Body of pancreas (tissue), 4 donors: Measurements from ENCODE around the gene ADGRG3. TPM values are rescaled to one million over a fixed set of nuclear protein-coding genes. Genes with fewer than 3 reads are reported as not detected.
"Not testable (repeated sequence)": the region's sequence is repeated elsewhere in the genome, so short reads cannot be mapped to it uniquely, and the experiment has no call there.

Source experiments
- ATAC-seq: fragments of 150-250 bp; one replicate; pipeline ENCODE4 v1.9.1; 2016
- DNase-seq, 4 donors: peaks; one replicate each; pipeline ENCODE4 v3.0.0-alpha.2; 2019
- H3K27ac ChIP-seq, 4 donors: fragments of 200-600 bp; sonication (generic); 1 replicate in 3 of 4; 2 replicates in 1 of 4; pipeline versions ENCODE4 v1.5.1 to v1.6.1; 2016 to 2019; ENCODE audit warnings: mild to moderate bottlenecking in 1 of 4, mixed read lengths in 1 of 4, moderate library complexity in 1 of 4
- H3K27me3 ChIP-seq, 2 donors: fragments of 200-600 bp; sonication (generic); one replicate each; pipeline ENCODE4 v1.6.0; 2016; ENCODE audit warnings: mild to moderate bottlenecking in 1 of 2
- H3K36me3 ChIP-seq, 2 donors: fragments of 200-600 bp; sonication (generic); replicated peaks in 1 of 2; 2 replicates each; pipeline ENCODE4 v1.5.1; 2016; ENCODE audit warnings: low read depth in 2 of 2; ENCODE audit not compliant: insufficient read depth in 1 of 2
- H3K4me1 ChIP-seq: fragments of 200-600 bp; sonication (generic); one replicate; pipeline ENCODE4 v1.6.0; 2016
- H3K4me3 ChIP-seq, 2 donors: fragments of 200-600 bp; sonication (generic); 1 replicate in 1 of 2; 2 replicates in 1 of 2; pipeline ENCODE4 v1.5.1; 2016 to 2019
- H3K9me3 ChIP-seq, 3 donors: fragments of 200-600 bp; sonication (generic); 1 replicate in 2 of 3; 2 replicates in 1 of 3; pipeline ENCODE4 v1.5.1; 2016
- CTCF ChIP-seq, 7 experiments: fragments of 450-650 bp in 4 of 7; fragments of 200-600 bp in 3 of 7; sonication (generic) in 3 of 7; IDR thresholded peaks; one replicate each; pipeline ENCODE4 v1.5.1; 2016 to 2019; ENCODE audit warnings: antibody characterized with exemption in 7 of 7
- POLR2A ChIP-seq, 3 donors: fragments of 450-650 bp; IDR thresholded peaks; one replicate each; pipeline ENCODE4 v1.6.1; 2016; ENCODE audit warnings: antibody characterized with exemption in 3 of 3, mild to moderate bottlenecking in 2 of 3
- WGBS, 2 donors: methylation state at CpG; one replicate each; pipeline ENCODE4 v1.1.5; 2017; 5-methylcytosine and 5-hydroxymethylcytosine counted together
- intact Hi-C: fragments of 100-400 bp; cut with DNase I; formaldehyde crosslinking; loops from one replicate; pipeline ENCODE4 v1.15.1; 2023
- total RNA-seq, 2 donors: library from RNA; depleted of rRNA; stranded (reverse); fragments of >200 nt; gene quantifications; one replicate each; pipeline ENCODE4 v1.1.0, GENCODE V29; 2016

ADGRG3 gene
- total RNA-seq, 2 donors from 2014 or later, result 2.0 to 6.0 TPM

- no peak overlapping the region for H3K27ac ChIP-seq
- no peak for DNase-seq
These were observed 43.2 kb downstream of the ADGRG3 start for GRCh38 chr16:57711346-57711745.

GRCh38 chr16:57711993-57712392, 43.9 kb downstream of the ADGRG3 start:
- TF ChIP-seq POLR2A (IDR thresholded peaks at IDR 0.05) (no peak), CTCF (IDR thresholded peaks at IDR 0.05) (no peak)
- no peak for DNase-seq
- no peaks in the 10 kb centered on the region for H3K9me3 ChIP-seq
- H3K36me3 ChIP-seq, result no peaks in the 10 kb centered on the region
- no peaks in the 10 kb centered on the region for H3K27me3 ChIP-seq
- no peak overlapping the region for H3K4me3 ChIP-seq
- intact Hi-C loops, result no loop called here
- no peak overlapping the region for H3K27ac ChIP-seq
- no peak for ATAC-seq
- H3K4me1 ChIP-seq, result no peaks in the 10 kb centered on the region
- WGBS, 2 donors, result 93 to 97% methylated on average over 3 of the region's 3 CpGs

More at GRCh38 chr16:57711346-57711745, 43.2 kb downstream of the ADGRG3 start:
- TF ChIP-seq POLR2A (IDR thresholded peaks at IDR 0.05) (no peak), CTCF (IDR thresholded peaks at IDR 0.05) (no peak)
- WGBS, 2 donors, result 91 to 94% methylated on average over 5 of the region's 5 CpGs
- Histone ChIP-seq H3K4me1 (no peaks in the 10 kb centered on the region), H3K9me3 (no peaks in the 10 kb centered on the region), H3K4me3 (no peak overlapping the region), H3K27me3 (no peaks in the 10 kb centered on the region), H3K36me3 (no peaks in the 10 kb centered on the region)
- intact Hi-C loops, result no loop called here
- ATAC-seq, result no peak

- H3K27me3 ChIP-seq, intact Hi-C loops, ATAC-seq, H3K9me3 ChIP-seq, H3K4me1 ChIP-seq, H3K27ac ChIP-seq, DNase-seq, H3K36me3 ChIP-seq, H3K4me3 ChIP-seq: not testable (repeated sequence)
- WGBS, 2 donors, result 78 to 80% methylated on average over 6 of the region's 6 CpGs
These were observed 44.5 kb downstream of the ADGRG3 start for GRCh38 chr16:57712569-57712968.

GRCh38 chr16:57713596-57713995, 45.5 kb downstream of the ADGRG3 start:
- TF ChIP-seq CTCF (IDR thresholded peaks at IDR 0.05) (no peak), POLR2A (IDR thresholded peaks at IDR 0.05) (no peak)
- H3K4me1 ChIP-seq, result no peaks in the 10 kb centered on the region
- 86 to 93% methylated on average over 8 of the region's 8 CpGs for WGBS, 2 donors
- H3K36me3 ChIP-seq, result no peaks in the 10 kb centered on the region
- DNase-seq, result no peak
- intact Hi-C loops, result no loop called here
- no peak for ATAC-seq
- H3K27me3 ChIP-seq, result no peaks in the 10 kb centered on the region
- no peaks in the 10 kb centered on the region for H3K9me3 ChIP-seq
- no peak overlapping the region for H3K27ac ChIP-seq
- H3K4me3 ChIP-seq, result no peak overlapping the region

- intact Hi-C loops, result no loop called here
- ATAC-seq, result no peak
These were observed 45.9 kb downstream of the ADGRG3 start for GRCh38 chr16:57714047-57714446.

More at GRCh38 chr16:57714047-57714446, 45.9 kb downstream of the ADGRG3 start:
- no peak for DNase-seq
- Histone ChIP-seq H3K4me3 (no peak overlapping the region), H3K27me3 (no peaks in the 10 kb centered on the region), H3K27ac (no peak overlapping the region), H3K36me3 (no peaks in the 10 kb centered on the region), H3K4me1 (no peaks in the 10 kb centered on the region), H3K9me3 (no peaks in the 10 kb centered on the region)
- TF ChIP-seq POLR2A (IDR thresholded peaks at IDR 0.05) (no peak), CTCF (IDR thresholded peaks at IDR 0.05) (no peak)
- whole genome bisulfite sequencing, 2 donors, result 84 to 93% methylated on average over 6 of the region's 6 CpGs
